ENCODE data around the gene PRDM5.

Gene PRDM5

DNA sequence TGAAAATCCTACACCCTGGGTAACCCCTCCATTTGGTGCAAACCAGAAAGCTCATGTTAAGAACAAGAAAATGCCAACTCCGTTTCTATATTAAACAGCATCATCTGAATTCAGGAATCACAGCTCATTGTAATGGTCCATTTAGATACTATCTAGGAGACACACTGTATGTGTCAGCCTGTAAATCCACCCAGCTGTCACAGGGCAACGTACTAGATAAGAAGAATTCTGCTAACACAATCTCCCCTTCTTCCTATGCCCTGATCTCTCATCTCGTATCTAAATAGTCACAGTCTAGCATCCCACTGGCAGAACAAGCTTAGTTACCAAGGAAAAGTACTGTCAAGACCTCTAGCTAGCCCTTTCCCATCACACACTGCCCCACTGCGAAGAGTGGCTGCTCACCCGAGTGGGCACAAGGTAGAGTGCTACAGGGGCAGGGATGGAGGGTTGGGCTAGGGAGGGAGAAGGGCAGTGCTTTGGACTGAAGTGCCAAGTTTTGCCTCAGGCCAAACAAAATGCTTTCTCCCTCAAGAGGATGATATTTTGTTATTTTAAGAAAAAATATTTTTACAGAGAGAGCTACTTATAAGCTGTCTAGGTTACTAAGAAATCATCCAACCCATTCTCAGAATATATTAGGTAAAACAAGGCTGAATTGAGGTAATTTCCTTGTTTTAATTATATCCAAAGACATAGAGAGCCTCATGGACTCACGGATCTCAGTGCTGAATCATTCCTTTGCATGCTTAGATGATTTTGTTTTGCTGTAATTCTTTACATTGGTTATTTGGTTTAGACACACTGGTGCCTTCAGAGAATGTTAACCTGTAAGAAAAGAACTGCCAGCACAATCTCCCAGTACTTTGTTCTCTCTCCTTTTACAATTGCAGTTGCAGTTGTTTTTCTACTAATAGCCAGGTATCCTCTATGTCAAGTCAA is 196.6 kb downstream of the PRDM5 start:
- H3K4me1 ChIP-seq (ENCODE audit: control insufficient read depth, insufficient read depth, low read length) = peaks cover 38% of the 10 kb centered on the region

DNA sequence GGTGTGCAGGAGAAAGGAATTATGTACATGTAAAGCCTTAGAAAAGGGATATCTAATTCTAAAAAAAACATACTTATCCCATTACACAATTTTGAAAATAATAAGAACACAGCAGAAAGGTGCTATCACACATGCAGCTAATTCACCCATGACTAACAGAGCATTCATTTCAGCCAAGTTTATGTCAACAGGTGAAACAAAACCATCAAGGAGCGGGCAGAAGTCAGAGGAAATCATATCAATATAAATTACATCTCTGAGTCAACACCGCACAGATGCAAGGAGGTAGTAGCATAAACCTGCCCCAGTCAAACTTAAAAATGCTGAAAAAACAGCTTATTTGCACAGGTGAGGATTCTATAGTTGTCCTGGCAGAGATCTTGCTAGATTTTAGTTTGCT is 197.9 kb downstream of the PRDM5 start:
- no peak overlapping the region for H3K9ac ChIP-seq (ENCODE audit: low read depth, low read length)
- H3K36me3 ChIP-seq (ENCODE audit: control insufficient read depth, insufficient read depth, low read length) = 0 out of 2 replicates have a peak, but pooled peaks cover 2% of the 10 kb centered on the region
- H3K4me1 ChIP-seq (ENCODE audit: control insufficient read depth, insufficient read depth, low read length) = peaks cover 35% of the 10 kb centered on the region
- no peaks in the 10 kb centered on the region for H3K27me3 ChIP-seq (ENCODE audit: control insufficient read depth, insufficient read depth, low read length)
- H3K4me3 ChIP-seq (ENCODE audit: low read depth, low read length) = no peak overlapping the region
- H3K9me3 ChIP-seq (ENCODE audit: control insufficient read depth, insufficient read depth, low read length) = no peaks in the 10 kb centered on the region
- no peak overlapping the region for H3K27ac ChIP-seq (ENCODE audit: low read depth, low read length)

More for the DNA sequence above, 196.6 kb downstream of the PRDM5 start:
- Histone ChIP-seq H3K36me3 (ENCODE audit: control insufficient read depth, insufficient read depth, low read length) (0 out of 2 replicates have a peak, but pooled peaks cover 2% of the 10 kb centered on the region), H3K9ac (ENCODE audit: low read depth, low read length) (no peak overlapping the region), H3K27me3 (ENCODE audit: control insufficient read depth, insufficient read depth, low read length) (no peaks in the 10 kb centered on the region), H3K27ac (ENCODE audit: low read depth, low read length) (no peak overlapping the region), H3K4me3 (ENCODE audit: low read depth, low read length) (no peak overlapping the region), H3K9me3 (ENCODE audit: control insufficient read depth, insufficient read depth, low read length) (no peaks in the 10 kb centered on the region)

DNA sequence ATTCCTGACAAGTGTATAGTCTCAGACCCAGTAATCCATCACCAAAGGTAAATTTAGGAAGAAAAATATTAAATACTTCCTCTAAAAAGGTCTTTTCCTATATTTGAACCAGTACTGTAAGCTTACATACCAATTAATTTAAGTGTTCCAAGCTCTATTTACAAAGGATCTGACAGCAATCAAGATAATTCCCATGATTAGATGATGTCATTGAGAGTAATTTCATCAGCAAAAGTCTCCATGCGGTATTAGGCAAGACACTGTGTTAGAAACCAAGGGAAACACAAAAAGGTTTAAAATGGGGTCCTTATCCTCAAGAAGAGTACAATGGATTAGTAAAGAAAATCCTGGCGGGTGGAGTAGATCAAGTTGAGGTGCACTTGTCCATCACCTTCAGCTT is 198.5 kb downstream of the PRDM5 start:
- Histone ChIP-seq H3K9me3 (ENCODE audit: control insufficient read depth, insufficient read depth, low read length) (no peaks in the 10 kb centered on the region), H3K4me3 (ENCODE audit: low read depth, low read length) (no peak overlapping the region), H3K9ac (ENCODE audit: low read depth, low read length) (no peak overlapping the region), H3K36me3 (ENCODE audit: control insufficient read depth, insufficient read depth, low read length) (0 out of 2 replicates have a peak, but pooled peaks cover 2% of the 10 kb centered on the region), H3K4me1 (ENCODE audit: control insufficient read depth, insufficient read depth, low read length) (peaks cover 35% of the 10 kb centered on the region), H3K27ac (ENCODE audit: low read depth, low read length) (no peak overlapping the region), H3K27me3 (ENCODE audit: control insufficient read depth, insufficient read depth, low read length) (no peaks in the 10 kb centered on the region)

DNA sequence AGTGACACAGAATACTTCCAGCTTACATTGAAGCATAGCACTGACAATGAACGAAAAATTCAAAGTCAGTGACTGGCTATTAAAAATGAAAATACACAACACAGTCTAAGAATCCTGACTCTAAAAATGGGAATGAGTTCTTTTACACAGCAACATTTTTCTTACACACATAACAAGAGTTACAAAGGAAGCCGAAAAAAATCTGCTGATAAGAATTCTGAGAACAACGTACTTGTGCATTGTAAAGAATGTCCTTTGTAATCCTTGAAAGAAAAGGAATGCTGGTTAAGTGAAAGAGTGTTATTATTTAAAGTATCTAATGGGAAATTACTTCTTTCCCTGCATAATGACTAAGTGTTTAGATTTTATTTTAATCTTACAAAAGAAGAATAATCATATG is 199.4 kb downstream of the PRDM5 start:
- no peak overlapping the region for H3K4me3 ChIP-seq (ENCODE audit: low read depth, low read length)
- H3K9me3 ChIP-seq (ENCODE audit: control insufficient read depth, insufficient read depth, low read length) = no peaks in the 10 kb centered on the region
- no peaks in the 10 kb centered on the region for H3K36me3 ChIP-seq (ENCODE audit: control insufficient read depth, insufficient read depth, low read length)
- H3K4me1 ChIP-seq (ENCODE audit: control insufficient read depth, insufficient read depth, low read length) = peaks cover 35% of the 10 kb centered on the region
- H3K9ac ChIP-seq (ENCODE audit: low read depth, low read length) = no peak overlapping the region
- H3K27ac ChIP-seq (ENCODE audit: low read depth, low read length) = peak overlapping the region; percentile 1
- H3K27me3 ChIP-seq (ENCODE audit: control insufficient read depth, insufficient read depth, low read length) = no peaks in the 10 kb centered on the region

DNA sequence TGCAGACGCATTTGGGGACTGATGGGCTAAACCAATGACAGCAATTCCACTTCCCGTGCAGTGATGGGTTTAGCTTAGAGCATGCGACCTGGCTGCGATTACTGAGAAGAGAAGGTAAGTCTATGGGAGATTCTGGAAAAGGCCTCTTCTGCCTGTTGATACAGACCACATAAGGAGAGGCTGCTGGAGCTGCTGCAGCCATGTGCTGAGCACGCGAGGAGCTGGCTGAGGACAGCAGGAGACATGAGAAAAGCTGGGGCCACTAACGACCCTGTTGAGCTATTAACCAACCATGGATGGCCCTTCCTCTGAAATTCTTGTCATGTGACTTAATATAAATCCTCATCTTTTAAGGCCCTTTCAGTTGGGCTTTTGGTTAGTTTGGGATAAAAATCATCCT is 199.9 kb downstream of the PRDM5 start:
- no peaks in the 10 kb centered on the region for H3K27me3 ChIP-seq (ENCODE audit: control insufficient read depth, insufficient read depth, low read length)
- H3K4me3 ChIP-seq (ENCODE audit: low read depth, low read length) = no peak overlapping the region
- H3K9ac ChIP-seq (ENCODE audit: low read depth, low read length) = no peak overlapping the region
- H3K36me3 ChIP-seq (ENCODE audit: control insufficient read depth, insufficient read depth, low read length) = no peaks in the 10 kb centered on the region
- H3K9me3 ChIP-seq (ENCODE audit: control insufficient read depth, insufficient read depth, low read length) = no peaks in the 10 kb centered on the region
- peak overlapping the region; percentile 1 for H3K27ac ChIP-seq (ENCODE audit: low read depth, low read length)
- H3K4me1 ChIP-seq (ENCODE audit: control insufficient read depth, insufficient read depth, low read length) = peaks cover 35% of the 10 kb centered on the region

DNA sequence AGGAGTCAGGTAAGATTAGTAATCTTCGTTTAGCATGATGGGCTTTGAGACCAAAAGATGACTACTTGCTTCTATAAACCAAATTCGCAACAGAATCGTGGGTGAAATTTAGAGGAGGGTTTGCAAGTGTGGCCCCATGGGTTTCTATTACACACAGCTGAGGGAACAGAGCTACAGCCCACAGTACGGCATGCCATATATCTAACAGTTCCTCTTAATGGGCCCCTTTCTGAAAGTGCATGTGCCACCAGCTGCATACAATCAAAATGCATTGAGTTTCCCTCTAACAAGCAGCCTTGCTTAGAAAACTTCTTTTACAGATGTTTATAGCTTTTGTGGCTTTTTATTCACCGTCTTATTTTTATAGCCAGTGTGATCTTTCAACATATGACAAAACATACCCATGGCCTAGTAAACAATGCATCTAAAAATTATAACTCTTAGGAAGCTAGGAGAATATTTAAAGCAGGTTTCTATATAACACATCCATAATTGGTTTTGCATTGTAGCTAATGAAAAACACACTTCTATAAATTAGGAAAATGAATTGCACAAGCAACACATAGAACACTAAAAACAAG is 202.1 kb downstream of the PRDM5 start:
- peaks cover 35% of the 10 kb centered on the region for H3K4me1 ChIP-seq (ENCODE audit: control insufficient read depth, insufficient read depth, low read length)
- no peaks in the 10 kb centered on the region for H3K27me3 ChIP-seq (ENCODE audit: control insufficient read depth, insufficient read depth, low read length)
- H3K9ac ChIP-seq (ENCODE audit: low read depth, low read length) = no peak overlapping the region
- no peaks in the 10 kb centered on the region for H3K36me3 ChIP-seq (ENCODE audit: control insufficient read depth, insufficient read depth, low read length)
- H3K27ac ChIP-seq (ENCODE audit: low read depth, low read length) = no peak overlapping the region
- no peak overlapping the region for H3K4me3 ChIP-seq (ENCODE audit: low read depth, low read length)
- no peaks in the 10 kb centered on the region for H3K9me3 ChIP-seq (ENCODE audit: control insufficient read depth, insufficient read depth, low read length)

DNA sequence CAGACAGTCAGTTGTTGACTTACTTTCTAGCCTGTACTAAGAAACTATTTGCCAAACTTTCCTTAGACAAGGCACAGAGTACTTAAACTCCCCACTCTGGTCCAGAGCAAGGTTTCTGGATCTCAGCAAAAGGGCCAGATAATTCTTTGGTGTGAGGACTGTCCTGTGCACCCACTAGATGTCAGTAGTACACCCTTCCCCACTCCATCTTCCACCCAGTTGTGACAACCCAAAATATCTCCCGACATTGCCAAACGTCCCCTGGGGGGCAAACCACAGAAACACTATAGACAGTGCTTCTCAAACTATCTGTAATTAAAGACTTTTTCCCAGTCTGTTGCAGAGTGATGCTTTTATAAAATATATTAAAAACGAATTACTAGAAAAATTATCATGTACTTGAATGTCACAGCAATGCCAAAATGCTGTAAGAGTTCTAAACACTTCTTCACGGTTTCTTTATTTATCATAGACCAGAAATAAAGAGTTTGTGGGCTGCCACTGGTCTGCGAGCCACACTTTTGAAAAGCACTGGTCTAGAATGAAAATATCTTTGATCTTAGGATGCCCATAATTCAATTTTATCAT is 203.5 kb downstream of the PRDM5 start:
- Histone ChIP-seq H3K36me3 (ENCODE audit: control insufficient read depth, insufficient read depth, low read length) (no peaks in the 10 kb centered on the region), H3K4me3 (ENCODE audit: low read depth, low read length) (no peak overlapping the region), H3K4me1 (ENCODE audit: control insufficient read depth, insufficient read depth, low read length) (peaks cover 26% of the 10 kb centered on the region)

DNA sequence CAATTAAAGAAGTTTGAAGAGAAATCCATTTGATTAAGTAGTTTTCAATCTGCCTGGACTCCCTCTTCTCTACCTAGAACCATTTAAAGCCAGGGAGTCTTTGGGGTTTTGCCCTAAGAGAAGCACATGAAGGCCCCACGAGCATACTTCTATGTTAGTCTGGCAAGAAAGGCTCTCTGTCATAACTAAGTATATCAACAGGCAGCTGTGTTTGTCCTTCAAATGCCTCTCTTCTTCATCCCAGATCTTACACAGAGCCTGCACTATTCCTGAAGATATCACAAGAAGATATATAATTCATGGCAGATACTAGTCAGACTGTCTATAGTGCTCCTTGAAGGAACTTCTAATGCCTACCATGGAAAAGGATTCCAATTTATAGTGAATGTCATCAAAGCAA is 206.2 kb downstream of the PRDM5 start:
- Histone ChIP-seq H3K27me3 (ENCODE audit: control insufficient read depth, insufficient read depth, low read length) (no peaks in the 10 kb centered on the region), H3K9me3 (ENCODE audit: control insufficient read depth, insufficient read depth, low read length) (no peaks in the 10 kb centered on the region), H3K9ac (ENCODE audit: low read depth, low read length) (no peak overlapping the region), H3K27ac (ENCODE audit: low read depth, low read length) (no peak overlapping the region), H3K36me3 (ENCODE audit: control insufficient read depth, insufficient read depth, low read length) (no peaks in the 10 kb centered on the region), H3K4me1 (ENCODE audit: control insufficient read depth, insufficient read depth, low read length) (peaks cover 9% of the 10 kb centered on the region), H3K4me3 (ENCODE audit: low read depth, low read length) (no peak overlapping the region)

More for the DNA sequence above, 203.5 kb downstream of the PRDM5 start:
- no peak overlapping the region for H3K27ac ChIP-seq (ENCODE audit: low read depth, low read length)
- H3K27me3 ChIP-seq (ENCODE audit: control insufficient read depth, insufficient read depth, low read length) = no peaks in the 10 kb centered on the region
- H3K9ac ChIP-seq (ENCODE audit: low read depth, low read length) = no peak overlapping the region
- no peaks in the 10 kb centered on the region for H3K9me3 ChIP-seq (ENCODE audit: control insufficient read depth, insufficient read depth, low read length)

DNA sequence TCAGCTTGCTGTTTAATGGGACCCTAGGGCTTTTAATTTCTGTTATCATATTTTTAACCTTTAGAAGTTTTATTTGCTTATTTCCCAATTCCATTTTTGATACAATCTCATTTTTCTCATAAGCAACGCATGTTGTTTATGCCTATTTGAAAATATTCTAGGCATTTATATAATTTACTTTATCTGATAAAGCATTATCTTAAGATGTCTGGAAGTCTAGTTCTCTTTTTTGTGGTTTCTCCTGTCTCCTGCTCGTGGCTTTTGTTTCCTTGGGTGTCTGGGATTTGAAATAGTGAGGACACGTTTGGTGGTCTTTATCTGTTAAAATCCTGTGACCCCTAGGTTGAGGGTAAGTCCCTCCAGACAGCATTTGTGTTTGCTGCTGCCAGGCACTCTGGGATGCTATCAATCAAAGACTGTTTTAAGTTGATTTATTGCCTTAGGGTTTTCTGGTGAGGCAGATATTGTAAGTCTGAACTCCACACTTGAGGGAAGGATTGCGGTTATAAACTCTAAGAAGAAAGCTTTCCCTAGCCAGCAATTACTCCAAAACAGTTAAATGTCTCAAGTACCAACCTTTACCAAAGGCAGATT is 208.0 kb downstream of the PRDM5 start:
- peaks cover 6% of the 10 kb centered on the region; the same call in 1 of the 2 replicates for H3K4me1 ChIP-seq (ENCODE audit: control insufficient read depth, insufficient read depth, low read length)
- H3K4me3 ChIP-seq (ENCODE audit: low read depth, low read length) = no peak overlapping the region
- no peak overlapping the region for H3K9ac ChIP-seq (ENCODE audit: low read depth, low read length)
- H3K9me3 ChIP-seq (ENCODE audit: control insufficient read depth, insufficient read depth, low read length) = no peaks in the 10 kb centered on the region
- H3K36me3 ChIP-seq (ENCODE audit: control insufficient read depth, insufficient read depth, low read length) = no peaks in the 10 kb centered on the region
- H3K27ac ChIP-seq (ENCODE audit: low read depth, low read length) = no peak overlapping the region
- no peaks in the 10 kb centered on the region for H3K27me3 ChIP-seq (ENCODE audit: control insufficient read depth, insufficient read depth, low read length)

DNA sequence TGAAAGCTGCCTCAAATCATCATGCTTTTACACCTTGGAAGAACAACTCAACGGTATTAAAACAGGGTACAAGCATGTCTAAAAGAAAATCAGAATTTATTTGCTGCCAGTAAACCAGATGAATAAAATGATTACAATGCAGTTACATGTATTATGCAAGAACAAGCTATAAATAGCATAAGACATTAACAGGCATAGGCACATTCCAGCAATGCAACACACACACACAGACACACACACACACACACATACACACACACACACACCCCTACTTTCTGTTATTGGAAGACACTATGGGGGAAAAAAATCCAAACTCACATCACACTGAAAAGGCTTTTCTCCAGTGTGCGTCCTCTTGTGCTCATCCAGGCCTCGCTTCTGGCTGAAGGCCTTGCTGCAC is 212.5 kb downstream of the PRDM5 start:
- Histone ChIP-seq H3K4me3 (ENCODE audit: low read depth, low read length) (no peak overlapping the region), H3K36me3 (ENCODE audit: control insufficient read depth, insufficient read depth, low read length) (no peaks in the 10 kb centered on the region), H3K27me3 (ENCODE audit: control insufficient read depth, insufficient read depth, low read length) (no peaks in the 10 kb centered on the region), H3K9me3 (ENCODE audit: control insufficient read depth, insufficient read depth, low read length) (no peaks in the 10 kb centered on the region), H3K4me1 (ENCODE audit: control insufficient read depth, insufficient read depth, low read length) (peaks cover 6% of the 10 kb centered on the region; the same call in 1 of the 2 replicates), H3K27ac (ENCODE audit: low read depth, low read length) (no peak overlapping the region), H3K9ac (ENCODE audit: low read depth, low read length) (no peak overlapping the region)
